HL-60/S4 treated with phorbol 12-myristate 13-acetate at 8.2 ng/mL for 4 days and 3 days (cell line): ENCODE results near the gene FOXK2.

Experiments used
- in situ Hi-C: fragments of 300-500 bp; cut with MboI; formaldehyde crosslinking; loops from 2 replicates; pipeline ENCODE4 v1.15.0; 2022; ENCODE audit warnings: low sequenced_read_pairs

FOXK2 gene

DNA sequence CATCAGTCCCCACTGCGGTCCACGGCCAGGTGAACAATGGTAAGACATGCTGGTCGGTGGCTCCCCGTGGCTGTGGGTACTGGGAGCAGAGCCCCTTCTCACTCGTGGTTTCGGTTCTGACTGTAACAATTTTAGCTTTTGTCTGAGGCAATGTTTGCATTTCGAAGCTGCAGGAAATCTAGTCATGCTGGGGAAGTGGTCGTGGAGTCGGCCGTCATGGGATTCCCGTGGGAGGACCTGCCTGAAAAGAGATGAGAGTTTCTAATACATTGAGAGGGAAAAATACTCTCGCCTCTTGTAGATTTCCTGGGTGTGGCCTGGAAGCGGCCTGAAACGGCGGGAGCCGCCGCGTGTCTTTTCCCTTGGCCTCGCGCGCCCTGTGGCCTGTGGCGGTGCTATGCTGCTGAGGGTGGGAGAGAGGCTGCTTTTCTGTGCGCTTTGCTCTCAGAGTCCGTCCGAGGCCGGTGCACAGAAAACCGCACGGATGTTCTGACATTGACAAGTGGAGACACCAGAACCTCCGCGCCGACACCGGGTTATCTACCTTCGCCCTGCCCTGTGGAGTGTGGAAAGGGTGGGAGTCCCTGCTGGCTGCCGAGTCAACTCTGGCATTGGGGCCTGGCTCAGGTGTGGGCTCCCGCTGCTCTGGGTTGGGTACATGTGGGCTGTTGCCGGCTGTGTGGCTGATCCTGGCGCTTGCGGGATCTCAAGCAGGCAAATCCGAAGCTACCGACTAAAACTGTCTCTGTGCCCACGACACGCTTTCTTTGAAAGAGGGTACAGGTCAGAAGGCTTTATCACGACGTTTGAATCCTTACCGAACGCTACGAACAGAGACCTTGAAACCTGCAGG is 67.9 kb downstream of the FOXK2 start:
- in situ Hi-C loops: no loop called here

DNA sequence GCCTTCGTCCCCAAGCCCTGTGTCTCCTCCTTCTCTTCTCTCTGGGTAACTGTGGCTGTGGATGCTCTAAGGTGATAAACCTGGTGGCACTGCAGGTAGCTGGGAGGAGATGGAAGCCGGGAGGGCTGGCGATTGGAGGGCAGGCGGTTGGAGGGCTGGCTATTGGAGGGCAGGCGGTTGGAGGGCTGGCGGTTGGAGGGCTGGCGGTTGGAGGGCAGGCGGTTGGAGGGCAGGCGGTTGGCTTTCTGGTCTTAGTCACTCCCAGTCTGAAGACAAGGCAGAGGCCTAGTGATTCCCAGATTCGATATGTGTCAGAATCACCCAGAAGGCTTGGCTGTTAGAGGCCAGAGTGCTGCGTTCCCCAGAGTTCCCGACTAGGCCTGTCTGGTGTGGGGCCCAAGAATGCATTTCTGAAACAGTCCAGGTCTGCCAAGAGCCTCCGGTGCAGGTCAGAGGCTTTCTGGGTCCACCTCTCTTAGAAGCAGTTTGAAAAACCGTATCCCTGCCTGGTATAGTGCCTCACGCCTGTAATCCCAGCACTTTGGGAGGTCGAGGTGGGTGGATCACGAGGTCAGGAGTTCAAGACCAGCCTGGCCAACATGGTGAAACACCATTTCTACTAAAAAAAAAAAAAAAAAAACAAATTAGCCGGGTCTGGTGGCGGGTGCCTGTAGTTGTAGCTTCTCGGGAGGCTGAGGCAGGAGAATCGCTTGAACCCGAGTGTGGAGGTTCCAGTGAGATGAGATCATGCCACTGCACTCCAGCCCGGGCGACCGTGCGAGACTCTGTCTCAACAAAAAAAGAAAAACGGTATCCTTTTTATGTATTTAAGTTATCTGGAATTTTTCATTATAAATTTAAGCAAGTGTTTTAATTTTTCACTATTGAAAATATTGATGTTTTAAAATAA is 69.0 kb downstream of the FOXK2 start:
- in situ Hi-C loops: no loop called here

DNA sequence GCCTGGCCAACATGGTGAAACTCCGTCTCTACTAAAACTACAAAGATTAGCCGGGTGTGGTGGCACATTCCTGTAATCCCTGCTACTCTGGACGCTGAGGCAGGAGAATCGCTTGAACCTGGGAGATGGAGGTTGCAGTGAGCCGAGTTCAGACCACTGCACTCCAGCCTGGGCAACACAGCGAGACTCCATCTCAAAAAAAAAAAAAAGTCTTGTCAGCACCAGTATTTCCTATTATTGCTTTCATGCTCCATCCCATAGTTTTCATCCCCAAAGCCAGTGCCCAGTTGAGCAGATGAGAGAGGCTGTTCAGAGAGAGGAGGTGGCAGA is 70.3 kb downstream of the FOXK2 start:
- in situ Hi-C loops: no loop called here

DNA sequence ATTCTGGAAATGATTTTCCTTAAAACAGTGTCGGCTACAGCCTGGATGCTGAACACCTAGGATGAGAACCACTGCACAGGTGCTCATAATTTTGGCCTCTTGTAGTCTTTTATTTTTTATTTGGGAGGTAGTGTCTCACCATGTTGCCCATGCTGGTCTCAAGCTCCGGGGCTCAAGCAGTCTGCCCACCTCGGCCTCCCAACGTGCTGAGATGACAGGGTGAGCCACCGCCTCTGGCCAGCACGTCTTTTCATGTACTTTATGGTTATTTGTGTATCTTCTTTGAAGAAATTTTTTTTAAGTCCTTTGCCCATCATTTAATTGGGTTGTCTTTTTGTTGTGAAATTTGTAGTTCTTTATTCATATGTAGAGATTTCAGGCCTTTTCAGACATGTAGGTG is 70.7 kb downstream of the FOXK2 start:
- in situ Hi-C loops: no loop called here

DNA sequence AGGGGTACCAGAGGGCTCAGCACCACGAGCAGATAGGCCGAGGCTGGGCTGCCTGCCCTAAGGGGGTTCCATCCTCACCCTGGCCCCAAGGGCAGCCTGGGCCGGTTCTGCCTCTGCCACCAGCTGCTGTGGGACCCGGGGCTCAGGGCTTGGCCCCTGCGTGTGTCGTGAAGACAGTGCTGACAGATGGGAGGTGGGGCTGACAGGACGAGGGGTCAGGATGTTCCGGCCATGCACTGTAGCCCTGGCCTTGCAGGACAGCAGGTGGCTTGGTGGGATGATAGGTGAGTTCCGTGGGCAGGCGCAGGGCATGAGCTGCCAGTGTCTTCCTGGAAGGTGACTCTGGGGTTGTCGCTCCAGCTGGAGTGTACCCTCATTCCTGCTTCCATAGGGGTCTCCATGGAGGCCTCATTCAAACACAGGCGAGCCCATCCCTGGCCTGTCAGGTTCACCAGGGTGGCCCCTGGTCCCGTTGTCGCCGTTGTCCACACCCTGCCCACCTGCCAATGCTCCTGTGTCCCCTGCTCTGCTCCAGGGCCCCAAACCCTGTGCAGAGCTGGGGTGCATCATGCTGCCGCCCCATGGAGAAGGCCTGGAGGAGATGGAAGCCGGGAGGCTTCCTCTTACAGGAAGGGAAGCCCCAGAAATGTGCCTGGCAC is 71.5 kb downstream of the FOXK2 start:
- in situ Hi-C loops: no loop called here

DNA sequence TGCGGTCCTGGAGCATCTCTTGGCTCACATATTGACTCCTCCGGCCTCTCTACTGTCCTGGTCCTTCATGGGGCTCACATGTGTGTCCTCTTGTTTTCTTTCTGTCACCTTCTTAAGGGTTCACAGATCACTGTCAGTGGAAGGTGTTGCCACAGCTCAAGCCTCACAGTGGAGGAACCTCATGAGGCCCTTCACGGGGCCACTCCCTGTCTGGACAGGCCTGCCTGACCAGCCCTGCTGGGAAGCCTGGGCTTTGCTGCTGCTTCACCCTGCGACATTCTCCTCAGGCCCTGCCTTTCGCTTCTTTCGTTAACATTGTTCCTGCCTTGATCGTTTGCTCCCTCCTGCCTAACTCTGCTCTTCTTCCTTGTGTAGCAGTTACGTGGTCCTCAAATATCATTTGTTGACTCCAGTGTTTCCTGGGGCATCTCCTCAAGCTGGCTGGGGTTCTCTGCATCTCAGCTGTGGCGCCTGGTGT is 72.8 kb downstream of the FOXK2 start:
- in situ Hi-C loops: no loop called here

DNA sequence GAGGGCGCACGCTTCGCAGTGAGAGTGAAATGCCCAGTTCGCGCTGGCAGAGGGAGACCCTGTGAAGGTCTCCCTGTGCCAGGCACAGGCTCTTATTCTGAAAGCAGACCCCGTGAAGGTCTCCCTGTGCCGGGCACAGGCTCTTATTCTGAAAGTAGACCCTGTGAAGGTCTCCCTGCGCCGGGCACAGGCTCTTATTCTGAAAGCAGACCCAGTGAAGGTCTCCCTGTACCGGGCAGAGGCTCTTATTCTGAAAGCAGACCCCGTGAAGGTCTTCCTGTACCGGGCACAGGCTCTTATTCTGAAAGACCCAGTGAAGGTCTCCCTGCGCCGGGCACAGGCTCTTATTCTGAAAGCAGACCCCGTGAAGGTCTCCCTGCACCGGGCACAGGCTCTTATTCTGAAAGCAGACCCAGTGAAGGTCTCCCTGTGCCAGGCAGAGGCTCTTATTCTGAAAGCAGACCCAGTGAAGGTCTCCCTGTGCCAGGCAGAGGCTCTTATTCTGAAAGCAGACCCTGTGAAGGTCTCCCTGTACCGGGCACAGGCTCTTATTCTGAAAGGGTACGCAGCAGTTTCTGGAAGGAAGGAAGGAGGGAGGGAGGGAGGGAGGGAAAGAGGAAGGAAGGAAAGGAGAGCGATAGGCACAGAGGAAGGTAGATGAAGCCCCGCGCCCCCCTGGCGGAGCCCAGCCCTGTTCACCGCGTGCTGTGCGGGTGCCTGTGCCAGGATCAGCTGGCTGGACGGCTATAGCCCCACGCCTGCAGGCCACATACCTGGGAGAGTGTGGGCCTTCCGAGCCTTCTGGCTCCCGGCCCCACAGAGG is 73.4 kb downstream of the FOXK2 start:
- in situ Hi-C loops: no loop called here

DNA sequence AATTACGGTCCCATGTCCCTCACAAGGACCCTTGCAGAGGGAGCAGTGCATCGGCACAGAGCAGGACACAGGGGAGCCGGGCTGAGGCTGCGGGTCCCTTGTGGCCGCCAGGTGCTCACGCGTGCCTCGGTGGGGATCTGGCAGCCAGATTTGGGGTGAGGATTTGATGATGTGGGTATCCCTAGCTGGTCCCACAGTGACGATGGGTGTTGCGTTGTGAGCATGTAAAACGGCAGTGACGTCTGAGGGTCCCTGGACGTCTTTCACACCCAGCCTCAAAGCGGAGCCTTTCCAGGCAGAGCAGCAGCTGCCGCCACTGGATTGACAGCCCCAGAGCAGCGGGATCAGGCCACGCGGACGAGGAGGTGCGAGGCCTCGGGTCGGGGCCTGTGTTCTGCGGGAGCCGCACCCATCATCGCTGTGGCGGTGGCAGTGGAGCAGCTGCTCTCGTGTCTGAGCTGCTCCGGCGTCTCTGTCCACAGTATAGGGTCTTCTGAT is 74.1 kb downstream of the FOXK2 start:
- in situ Hi-C loops: no loop called here

DNA sequence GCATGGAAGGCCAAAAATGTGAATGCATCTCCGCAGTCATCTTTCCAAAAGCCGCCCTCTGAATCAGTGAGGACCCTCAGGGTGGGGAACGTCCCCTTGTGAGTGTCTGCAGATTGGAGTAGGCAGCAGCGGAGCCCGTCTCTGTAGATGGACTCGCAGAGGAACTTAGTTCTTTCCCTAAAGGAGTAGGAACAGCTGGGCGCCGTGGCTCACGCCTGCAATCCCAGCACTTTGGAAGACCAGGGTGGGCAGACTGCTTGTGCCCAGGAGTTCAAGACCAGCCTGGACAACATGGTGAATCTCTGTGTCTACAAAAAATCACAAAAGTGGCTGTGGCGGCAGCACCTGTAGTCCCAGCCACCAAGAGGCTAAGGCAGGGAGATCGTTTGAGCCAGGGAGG is 75.0 kb downstream of the FOXK2 start:
- in situ Hi-C loops: no loop called here

DNA sequence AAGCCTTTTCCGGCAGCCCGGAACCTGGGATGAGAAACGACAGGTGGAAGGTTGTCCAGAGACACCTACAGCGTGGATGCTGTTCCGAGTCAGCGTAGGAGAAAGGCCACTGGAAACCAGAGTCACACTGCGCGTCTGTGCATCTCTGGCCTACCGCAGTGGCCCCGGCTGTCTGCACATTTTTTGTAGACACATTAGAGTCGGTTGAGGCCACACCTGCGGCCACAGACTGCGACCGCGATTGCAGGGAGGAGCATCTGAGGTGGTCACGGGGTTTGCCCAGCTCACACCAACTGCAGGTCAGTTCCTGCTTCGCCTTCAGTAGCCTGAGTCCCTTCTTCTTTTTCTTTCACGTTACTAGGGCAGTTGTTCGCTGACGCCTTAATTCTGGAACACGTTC is 76.4 kb downstream of the FOXK2 start:
- in situ Hi-C loops: no loop called here

DNA sequence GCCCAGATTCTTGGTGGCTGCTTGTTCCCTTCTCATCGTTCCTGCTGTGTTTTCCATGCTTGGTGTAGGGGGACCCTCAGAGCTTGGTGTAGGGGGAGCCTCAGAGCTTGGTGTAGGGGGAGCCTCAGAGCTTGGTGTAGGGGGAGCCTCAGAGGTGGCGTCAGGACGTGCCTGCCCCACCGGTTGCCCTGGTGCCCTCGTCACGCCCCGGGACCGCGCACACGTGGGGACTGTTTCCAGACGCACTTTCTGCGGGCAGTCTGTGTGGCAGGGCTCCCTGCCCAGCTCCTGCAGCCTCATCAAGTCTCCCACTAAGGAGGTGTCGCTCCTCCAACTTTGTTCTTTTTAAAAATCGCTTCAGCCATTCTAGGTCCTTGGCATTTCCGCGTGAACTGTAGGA is 76.8 kb downstream of the FOXK2 start:
- in situ Hi-C loops: no loop called here

DNA sequence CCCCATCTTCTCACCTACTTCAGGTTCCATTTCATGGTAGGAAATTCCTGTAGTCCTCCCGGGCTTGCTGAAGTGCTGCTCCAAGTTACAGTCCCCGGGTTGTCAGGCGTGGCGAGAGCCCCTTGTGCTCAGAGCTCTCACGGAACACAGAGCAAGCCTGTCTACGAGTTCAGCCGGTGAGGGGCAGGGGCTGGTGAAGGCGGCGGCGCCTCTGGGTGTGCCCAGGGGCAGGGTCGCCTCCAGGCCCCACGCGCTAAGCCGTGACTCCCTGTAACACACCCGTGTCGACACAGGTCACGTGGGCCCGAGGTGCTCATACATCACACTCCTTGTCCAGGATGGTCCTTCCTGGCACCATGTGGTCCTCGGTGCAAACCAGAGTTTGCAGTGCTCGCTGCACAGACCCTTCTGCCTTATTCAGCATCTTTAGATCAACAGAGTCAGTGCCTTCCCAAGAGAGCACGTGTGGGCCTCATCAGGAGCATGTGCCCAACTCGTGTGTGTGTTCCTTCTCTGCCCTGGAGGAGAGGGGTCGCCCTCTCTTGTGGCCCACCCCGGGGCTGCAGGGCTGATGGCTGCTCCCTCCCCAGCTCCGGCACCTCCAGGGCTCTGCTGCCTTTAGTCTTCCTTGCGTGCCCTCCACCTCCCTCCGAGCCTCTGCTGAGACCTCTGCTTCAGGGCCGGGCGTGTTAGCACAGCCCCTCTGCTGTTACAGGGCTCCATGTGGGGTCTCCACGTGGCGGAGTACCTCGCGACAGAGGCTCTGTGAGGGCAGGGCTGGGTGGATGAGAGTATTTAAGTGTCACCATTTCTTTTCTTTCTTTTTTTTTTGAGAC is 77.5 kb downstream of the FOXK2 start:
- in situ Hi-C loops: no loop called here

DNA sequence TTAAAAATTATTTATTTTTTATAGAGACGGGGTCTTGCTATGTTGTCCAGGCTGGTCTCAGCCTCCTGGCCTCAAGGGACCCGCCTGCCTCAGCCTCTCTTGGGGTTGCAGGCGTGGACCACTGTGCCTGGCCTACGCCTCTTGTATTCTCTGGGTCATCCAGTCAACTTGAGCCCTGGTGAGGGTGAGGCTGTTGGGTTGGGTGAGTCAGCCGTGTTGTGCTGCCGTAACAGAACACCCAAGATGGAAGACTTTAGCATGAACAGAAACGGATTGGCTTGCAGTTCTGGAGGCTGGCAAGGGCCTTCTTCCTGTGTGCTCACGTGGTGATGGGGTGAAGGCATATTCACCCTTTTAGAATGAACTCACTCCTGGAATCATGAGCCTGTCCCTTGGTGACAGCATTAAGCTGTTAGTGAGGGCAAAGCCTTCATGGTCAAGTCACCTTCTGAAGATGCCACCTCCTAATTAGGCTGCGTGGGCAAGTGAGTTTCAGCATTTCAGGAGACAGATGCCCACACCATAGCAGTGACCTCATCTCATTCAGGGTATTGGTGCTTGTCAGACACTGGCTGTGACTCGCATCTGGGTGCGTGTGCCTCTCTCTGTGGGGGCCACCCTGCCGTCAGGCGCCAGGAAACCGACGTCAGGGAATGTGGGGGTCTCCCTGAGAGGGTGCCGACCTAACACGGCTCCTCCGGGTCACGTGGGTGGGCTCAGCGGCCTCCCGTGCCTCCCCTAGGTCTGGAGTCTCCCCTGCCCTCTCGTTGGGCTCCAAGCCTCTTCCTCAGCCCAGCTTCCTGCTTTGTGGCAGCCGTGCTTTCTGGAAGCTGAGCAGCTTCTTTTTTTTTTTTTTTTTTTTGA is 79.0 kb downstream of the FOXK2 start:
- in situ Hi-C loops: no loop called here

DNA sequence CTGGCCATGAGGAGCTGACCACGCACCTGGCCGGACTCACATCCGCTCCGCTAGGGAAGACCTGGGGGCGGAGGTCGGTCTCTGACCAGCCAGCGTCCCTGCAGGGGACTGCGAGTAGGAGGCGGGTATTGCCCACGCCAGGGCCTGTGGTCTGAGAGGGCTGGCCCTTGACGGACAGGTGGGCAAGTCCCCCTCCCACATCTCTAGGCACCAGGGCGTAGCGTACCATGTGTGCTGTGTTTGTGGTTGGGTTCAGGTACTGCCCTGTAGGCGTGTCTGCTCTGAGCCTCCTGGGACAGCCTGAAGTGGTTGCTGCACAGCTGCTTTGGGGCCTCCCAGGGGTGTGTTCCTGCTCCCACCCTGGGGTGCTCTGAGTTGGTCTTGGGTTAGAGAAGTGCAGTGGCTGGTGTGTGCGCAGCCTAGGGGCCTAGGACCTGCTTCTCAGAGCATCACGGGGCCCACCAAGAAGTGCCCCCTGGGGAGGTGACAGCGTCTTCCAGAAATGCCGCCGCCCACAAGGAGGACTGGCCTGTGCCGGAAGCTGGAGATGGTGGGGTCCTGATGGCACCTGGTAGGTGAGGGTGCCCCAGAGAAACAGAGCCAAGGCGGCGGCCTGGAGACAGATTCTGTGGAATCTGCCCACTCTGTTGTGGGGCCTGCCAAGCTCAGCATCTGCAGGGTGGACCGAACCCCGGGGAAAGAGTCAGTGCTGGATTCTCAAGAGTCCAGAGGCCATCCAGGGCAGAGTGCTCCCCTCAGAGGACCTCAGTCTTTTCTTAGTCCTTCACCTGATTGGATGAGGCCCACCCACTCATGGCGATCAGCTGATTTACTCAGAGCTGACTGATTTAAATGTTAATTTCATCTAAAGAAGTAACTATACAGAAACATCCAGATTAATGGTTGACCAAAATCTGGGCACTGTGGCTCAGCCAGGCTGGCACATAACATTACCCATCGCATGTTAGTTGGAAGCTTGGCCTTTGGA is 80.4 kb downstream of the FOXK2 start:
- in situ Hi-C loops: no loop called here

DNA sequence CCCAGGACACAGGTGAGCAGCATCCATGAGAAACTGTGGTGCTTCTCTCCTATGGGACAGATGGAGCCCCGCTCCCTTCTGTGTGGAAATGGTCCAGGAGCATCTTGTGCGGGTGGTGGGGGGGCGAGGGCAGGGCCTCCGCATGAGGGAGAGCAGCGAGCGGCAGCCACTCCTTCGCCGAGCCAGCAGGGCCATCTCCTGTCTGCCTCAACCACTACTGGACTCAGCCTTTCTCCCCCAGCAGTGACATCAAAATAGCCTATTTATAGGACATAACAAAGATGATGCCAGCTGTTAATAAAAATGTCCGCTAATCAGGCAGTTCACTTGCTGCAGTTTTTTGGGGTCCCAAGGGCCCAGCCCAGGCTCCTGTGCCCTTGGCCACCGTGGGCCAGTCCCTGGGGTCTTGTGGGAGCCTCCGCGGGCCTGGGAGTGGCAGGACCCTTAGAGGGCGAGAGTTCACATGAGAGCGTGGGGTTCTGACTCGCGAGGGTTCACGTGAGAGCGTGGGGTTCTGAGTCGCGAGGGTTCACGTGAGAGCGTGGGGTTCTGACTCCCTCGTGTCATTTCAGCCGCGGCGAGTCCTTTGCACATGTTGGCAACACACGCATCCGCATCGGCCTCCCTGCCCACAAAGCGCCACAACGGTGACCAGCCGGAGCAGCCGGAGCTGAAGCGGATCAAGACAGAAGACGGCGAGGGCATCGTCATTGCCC is 81.4 kb downstream of the FOXK2 start:
- in situ Hi-C loops: no loop called here

DNA sequence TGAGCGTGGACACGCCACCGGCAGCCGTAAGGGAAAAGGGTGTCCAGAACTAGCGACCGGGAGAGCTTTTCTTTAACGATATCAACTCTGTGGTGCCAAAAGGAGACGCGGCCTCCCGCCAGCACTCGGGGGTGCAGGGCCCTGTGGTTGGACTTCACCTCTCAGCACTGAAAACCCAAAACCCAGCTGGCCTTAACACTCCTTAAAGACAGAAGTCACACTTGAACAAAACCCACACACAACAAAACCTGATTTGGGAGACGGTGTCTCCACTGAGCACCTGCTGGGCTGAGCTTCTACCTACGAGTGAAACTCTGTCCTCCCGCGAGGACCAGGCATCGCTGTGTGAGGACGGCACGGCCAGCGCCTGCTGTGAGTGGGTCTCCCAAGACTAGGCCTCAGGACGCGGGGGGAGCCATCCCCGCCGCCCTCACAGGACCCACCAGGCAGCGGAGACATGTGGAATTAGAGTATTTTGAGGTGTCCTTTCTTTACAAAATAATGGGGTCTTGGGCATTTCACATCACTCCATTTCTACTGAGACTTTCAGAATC is 82.0 kb downstream of the FOXK2 start:
- in situ Hi-C loops: no loop called here

DNA sequence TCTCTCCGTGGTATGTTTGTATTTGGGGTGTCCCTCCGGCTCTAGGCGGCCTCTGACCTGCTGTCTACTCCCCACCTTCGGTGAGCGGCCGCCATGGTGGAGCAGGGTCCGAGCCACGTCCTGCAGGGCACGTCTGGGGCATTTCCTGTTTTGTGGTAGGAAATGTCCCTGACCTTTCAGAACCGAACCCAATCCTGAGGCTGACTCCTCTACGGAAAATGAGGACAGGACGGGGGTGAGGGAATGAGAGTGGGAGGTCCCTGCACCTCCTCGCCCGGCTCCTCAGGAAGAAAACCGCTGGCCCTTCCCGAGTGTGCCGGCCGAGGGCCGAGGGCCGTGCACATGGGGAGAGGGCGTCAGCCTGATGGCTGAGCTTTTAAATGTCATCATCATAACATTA is 83.0 kb downstream of the FOXK2 start:
- in situ Hi-C loops: no loop called here
